NCI-H524 treated with DMSO at 0.1 percent for 48 hours (cell line): ENCODE data around the gene CBARP.

ENCODE experiments used
- DNase-seq: peaks from one replicate; lab custom pipeline; 2025; lab: John Stamatoyannopoulos, UW

CBARP gene

GRCh38 chr19:1264801-1265614 is 27.2 kb upstream of the CBARP start:
- no peak for DNase-seq

- DNase-seq, result no peak
Measured at GRCh38 chr19:1263188-1263587, 25.4 kb upstream of the CBARP start.

GRCh38 chr19:1262623-1263123 is 24.9 kb upstream of the CBARP start:
- no peak for DNase-seq

GRCh38 chr19:1261798-1262622 is 24.2 kb upstream of the CBARP start:
- DNase-seq, result no peak

GRCh38 chr19:1261538-1261797 is 23.7 kb upstream of the CBARP start:
- no peak for DNase-seq

GRCh38 chr19:1260749-1261537 is 23.1 kb upstream of the CBARP start:
- DNase-seq, result peak; percentile 54

GRCh38 chr19:1259876-1260748 is 22.3 kb upstream of the CBARP start:
- DNase-seq, result no peak

- DNase-seq, result no peak
Measured at GRCh38 chr19:1259206-1259875, 21.5 kb upstream of the CBARP start.

- DNase-seq, result no peak
Measured at GRCh38 chr19:1258707-1259205, 21.0 kb upstream of the CBARP start.

GRCh38 chr19:1258163-1258492 is 20.3 kb upstream of the CBARP start:
- no peak for DNase-seq

GRCh38 chr19:1257475-1258162 is 19.8 kb upstream of the CBARP start:
- DNase-seq, result no peak

GRCh38 chr19:1256646-1257474 is 19.1 kb upstream of the CBARP start:
- no peak for DNase-seq

GRCh38 chr19:1255186-1256161 is 17.7 kb upstream of the CBARP start:
- no peak for DNase-seq

- DNase-seq, result no peak
Measured at GRCh38 chr19:1254530-1255185, 16.9 kb upstream of the CBARP start.

- DNase-seq, result no peak
Measured at GRCh38 chr19:1254081-1254527, 16.3 kb upstream of the CBARP start.

- no peak for DNase-seq
Measured at GRCh38 chr19:1253514-1254080, 15.8 kb upstream of the CBARP start.

GRCh38 chr19:1252821-1253513 is 15.2 kb upstream of the CBARP start:
- no peak for DNase-seq
